Osteoblast (primary cell): ENCODE measurements around the gene ANKS1B. TPM values are rescaled to one million over a fixed set of nuclear protein-coding genes. Genes with fewer than 3 reads are reported as not detected.
"Not testable (repeated sequence)": the region's sequence is repeated elsewhere in the genome, so short reads cannot be mapped to it uniquely, and the experiment has no call there.

ENCODE experiments used
- DNase-seq: peaks from one replicate; pipeline ENCODE4 v3.0.0; 2011; ENCODE audit warnings: low spot score, mixed read lengths; ENCODE audit not compliant: insufficient read length; ENCODE audit errors: missing footprints
- H2AFZ ChIP-seq: 2 replicates; pipeline ENCODE4 v1.6.0; 2011; ENCODE audit warnings: mild to moderate bottlenecking, low read length
- H3K27ac ChIP-seq: 2 replicates; pipeline ENCODE4 v1.5.1; 2011; ENCODE audit warnings: mild to moderate bottlenecking, low read depth, low read length, moderate library complexity
- H3K27me3 ChIP-seq: 2 replicates; pipeline ENCODE4 v1.6.0; 2012; ENCODE audit warnings: mild to moderate bottlenecking, control low read depth, inconsistent platforms, low read length, moderate library complexity; ENCODE audit not compliant: insufficient read depth
- H3K36me3 ChIP-seq: 2 replicates; pipeline ENCODE4 v1.5.1; 2011; ENCODE audit warnings: mild to moderate bottlenecking, low read length, control low read depth, moderate library complexity; ENCODE audit not compliant: insufficient read depth
- H3K4me1 ChIP-seq: 2 replicates; pipeline ENCODE4 v1.5.1; 2011; ENCODE audit warnings: mild to moderate bottlenecking, low read length, control low read depth, moderate library complexity; ENCODE audit not compliant: insufficient read depth
- H3K4me2 ChIP-seq: 2 replicates; pipeline ENCODE4 v1.6.0; 2011; ENCODE audit warnings: mild to moderate bottlenecking, low read length; ENCODE audit not compliant: insufficient read depth
- H3K4me3 ChIP-seq: fragments of 200-600 bp; sonication (generic); 3 replicates; pipeline ENCODE4 v1.5.1; 2012; ENCODE audit warnings: mild to moderate bottlenecking, low read length, inconsistent platforms; ENCODE audit not compliant: insufficient read depth
- H3K79me2 ChIP-seq: 2 replicates; pipeline ENCODE4 v1.6.0; 2012; ENCODE audit warnings: mild to moderate bottlenecking, low read length, control low read depth, inconsistent platforms; ENCODE audit not compliant: insufficient read depth
- H3K9me3 ChIP-seq: 2 replicates; pipeline ENCODE4 v1.5.1; 2011; ENCODE audit warnings: low read depth, low read length, control low read depth
- H4K20me1 ChIP-seq: 2 replicates; pipeline ENCODE4 v1.6.0; 2012; ENCODE audit warnings: mild to moderate bottlenecking, low read length, control low read depth; ENCODE audit not compliant: insufficient read depth
- CTCF ChIP-seq: IDR thresholded peaks from 2 replicates; pipeline ENCODE4 v1.5.1; 2011; ENCODE audit warnings: mild to moderate bottlenecking, low read depth, low read length, moderate library complexity; ENCODE audit errors: extremely low read depth
- total RNA-seq: library from RNA; depleted of rRNA; stranded (reverse); fragments of >200 nt; gene quantifications from 2 replicates; pipeline ENCODE4 v1.2.3, GENCODE V29; 2012

Gene ANKS1B
- total RNA-seq, 1 donor = 2.2 TPM

- Histone ChIP-seq H3K79me2 (no peaks in the 10 kb centered on the region), H3K27ac (no peak overlapping the region), H3K4me3 (no peak overlapping the region), H3K36me3 (no peaks in the 10 kb centered on the region), H3K4me2 (no peak overlapping the region), H3K9me3 (no peaks in the 10 kb centered on the region), H4K20me1 (no peaks in the 10 kb centered on the region), H3K27me3 (no peaks in the 10 kb centered on the region), H2AFZ (no peak overlapping the region), H3K4me1 (no peaks in the 10 kb centered on the region)
- TF ChIP-seq CTCF = no peak
- DNase-seq = no peak
Measured at GRCh38 chr12:99253068-99253467, 731.7 kb downstream of the ANKS1B start.

- Histone ChIP-seq H3K4me2 (no peak overlapping the region), H2AFZ (no peak overlapping the region), H3K36me3 (no peaks in the 10 kb centered on the region), H3K79me2 (no peaks in the 10 kb centered on the region), H3K27ac (no peak overlapping the region), H4K20me1 (no peaks in the 10 kb centered on the region), H3K4me1 (no peaks in the 10 kb centered on the region), H3K9me3 (no peaks in the 10 kb centered on the region), H3K4me3 (no peak overlapping the region), H3K27me3 (no peaks in the 10 kb centered on the region)
- no peak for DNase-seq
- no peak for TF ChIP-seq CTCF
Measured at GRCh38 chr12:99250091-99250490, 734.6 kb downstream of the ANKS1B start.

- H4K20me1 ChIP-seq = no peaks in the 10 kb centered on the region
- no peak overlapping the region for H3K4me2 ChIP-seq
- DNase-seq = no peak
- no peaks in the 10 kb centered on the region for H3K27me3 ChIP-seq
- H3K36me3 ChIP-seq = no peaks in the 10 kb centered on the region
- no peaks in the 10 kb centered on the region for H3K79me2 ChIP-seq
- no peaks in the 10 kb centered on the region for H3K9me3 ChIP-seq
- no peaks in the 10 kb centered on the region for H3K4me1 ChIP-seq
- no peak for TF ChIP-seq CTCF
- H3K27ac ChIP-seq = no peak overlapping the region
- no peak overlapping the region for H3K4me3 ChIP-seq
- H2AFZ ChIP-seq = no peak overlapping the region
Measured at GRCh38 chr12:99249543-99249942, 735.2 kb downstream of the ANKS1B start.

- H2AFZ ChIP-seq, H3K36me3 ChIP-seq, H3K79me2 ChIP-seq, H3K9me3 ChIP-seq, H3K27ac ChIP-seq, H4K20me1 ChIP-seq, H3K4me1 ChIP-seq, H3K27me3 ChIP-seq, H3K4me3 ChIP-seq, DNase-seq, H3K4me2 ChIP-seq: not testable (repeated sequence)
Measured at GRCh38 chr12:99237907-99238538, 746.7 kb downstream of the ANKS1B start.
